Memory B cell (primary cell): Measurements from ENCODE around the gene MYOF.
"Not testable (repeated sequence)": the region's sequence is repeated elsewhere in the genome, so short reads cannot be mapped to it uniquely, and the experiment has no call there.

ENCODE experiments used
- ATAC-seq: fragments of 150-1000 bp; cut with Tn5 transposase; 2 replicates; pipeline ENCODE4 v1.10.0; 2021; ENCODE audit warnings: low read depth, mild to moderate bottlenecking, moderate library complexity
- DNase-seq, 2 donors: peaks; one replicate each; pipeline ENCODE4 v3.0.0; 2022; ENCODE audit warnings: low spot score in 2 of 2
- H3K27ac Mint-ChIP-seq: one replicate; pipeline ENCODE4 v1.8.0; 2022; ENCODE audit warnings: mild to moderate bottlenecking, moderate library complexity, mixed read lengths
- H3K27me3 Mint-ChIP-seq: one replicate; pipeline ENCODE4 v1.8.0; 2022; ENCODE audit warnings: mixed read lengths
- H3K36me3 Mint-ChIP-seq: one replicate; pipeline ENCODE4 v1.8.0; 2022; ENCODE audit warnings: mild to moderate bottlenecking, mixed read lengths
- H3K4me1 Mint-ChIP-seq: one replicate; pipeline ENCODE4 v1.8.0; 2022; ENCODE audit warnings: mixed read lengths
- H3K4me3 Mint-ChIP-seq: one replicate; pipeline ENCODE4 v1.8.0; 2022; ENCODE audit warnings: mild to moderate bottlenecking, moderate library complexity, mixed read lengths
- H3K9me3 Mint-ChIP-seq: one replicate; pipeline ENCODE4 v1.8.0; 2022; ENCODE audit warnings: mixed read lengths

The MYOF gene

GRCh38 chr10:93456480-93456879 is 25.7 kb downstream of the MYOF start:
- no peak overlapping the region for H3K27ac Mint-ChIP-seq
- no peaks in the 10 kb centered on the region for H3K9me3 Mint-ChIP-seq
- H3K4me3 Mint-ChIP-seq: no peak overlapping the region
- ATAC-seq (no peak), DNase-seq (no peak)
- no peaks in the 10 kb centered on the region for H3K36me3 Mint-ChIP-seq
- peaks cover 4% of the 10 kb centered on the region for H3K4me1 Mint-ChIP-seq
- H3K27me3 Mint-ChIP-seq: peaks cover 7% of the 10 kb centered on the region

GRCh38 chr10:93454736-93455135 is 27.4 kb downstream of the MYOF start:
- Mint-ChIP-seq H3K36me3 (no peaks in the 10 kb centered on the region), H3K4me3 (no peak overlapping the region), H3K27ac (no peak overlapping the region), H3K4me1 (no peaks in the 10 kb centered on the region), H3K27me3 (peaks cover 5% of the 10 kb centered on the region), H3K9me3 (no peaks in the 10 kb centered on the region)
- no peak for ATAC-seq
- DNase-seq: no peak

- no peaks in the 10 kb centered on the region for H3K36me3 Mint-ChIP-seq
- H3K27me3 Mint-ChIP-seq: peaks cover 4% of the 10 kb centered on the region
- no peak overlapping the region for H3K4me3 Mint-ChIP-seq
- ATAC-seq (no peak), DNase-seq (no peak)
- no peak overlapping the region for H3K27ac Mint-ChIP-seq
- H3K9me3 Mint-ChIP-seq: no peaks in the 10 kb centered on the region
- no peaks in the 10 kb centered on the region for H3K4me1 Mint-ChIP-seq
Measured at GRCh38 chr10:93454146-93454545, 28.0 kb downstream of the MYOF start.

GRCh38 chr10:93452143-93452542 is 30.0 kb downstream of the MYOF start:
- H3K4me3 Mint-ChIP-seq: no peak overlapping the region
- H3K9me3 Mint-ChIP-seq: no peaks in the 10 kb centered on the region
- no peak for DNase-seq
- no peaks in the 10 kb centered on the region for H3K27me3 Mint-ChIP-seq
- ATAC-seq: no peak
- H3K4me1 Mint-ChIP-seq: no peaks in the 10 kb centered on the region
- no peaks in the 10 kb centered on the region for H3K36me3 Mint-ChIP-seq
- no peak overlapping the region for H3K27ac Mint-ChIP-seq

- Mint-ChIP-seq H3K27ac (no peak overlapping the region), H3K4me1 (no peaks in the 10 kb centered on the region), H3K4me3 (no peak overlapping the region), H3K27me3 (no peaks in the 10 kb centered on the region), H3K9me3 (no peaks in the 10 kb centered on the region), H3K36me3 (no peaks in the 10 kb centered on the region)
- no peak for ATAC-seq
- DNase-seq: no peak
Measured at GRCh38 chr10:93451244-93451947, 30.7 kb downstream of the MYOF start.

- no peak overlapping the region for H3K27ac Mint-ChIP-seq
Measured at GRCh38 chr10:93447970-93448369, 34.2 kb downstream of the MYOF start.

GRCh38 chr10:93447019-93447418 is 35.1 kb downstream of the MYOF start:
- Mint-ChIP-seq H3K4me3 (no peak overlapping the region), H3K9me3 (peaks cover 3% of the 10 kb centered on the region), H3K36me3 (peaks cover 4% of the 10 kb centered on the region)

More at GRCh38 chr10:93447970-93448369, 34.2 kb downstream of the MYOF start:
- DNase-seq (no peak), ATAC-seq (no peak)
- H3K9me3 Mint-ChIP-seq: peaks cover 3% of the 10 kb centered on the region
- H3K4me1 Mint-ChIP-seq: no peaks in the 10 kb centered on the region
- H3K4me3 Mint-ChIP-seq: no peak overlapping the region
- peaks cover 4% of the 10 kb centered on the region for H3K36me3 Mint-ChIP-seq
- peaks cover 4% of the 10 kb centered on the region for H3K27me3 Mint-ChIP-seq

GRCh38 chr10:93445978-93446720 is 36.0 kb downstream of the MYOF start:
- Mint-ChIP-seq H3K4me3 (no peak overlapping the region), H3K4me1 (no peaks in the 10 kb centered on the region), H3K27ac (no peak overlapping the region), H3K27me3 (peaks cover 7% of the 10 kb centered on the region), H3K36me3 (peaks cover 4% of the 10 kb centered on the region), H3K9me3 (peaks cover 3% of the 10 kb centered on the region)
- ATAC-seq (no peak), DNase-seq (no peak)

More at GRCh38 chr10:93447019-93447418, 35.1 kb downstream of the MYOF start:
- Mint-ChIP-seq H3K27ac (no peak overlapping the region), H3K4me1 (no peaks in the 10 kb centered on the region), H3K27me3 (peaks cover 4% of the 10 kb centered on the region)
- ATAC-seq (no peak), DNase-seq (no peak)

- DNase-seq: no peak
- Mint-ChIP-seq H3K27ac (no peak overlapping the region), H3K9me3 (peaks cover 3% of the 10 kb centered on the region), H3K27me3 (peaks cover 8% of the 10 kb centered on the region), H3K4me1 (no peaks in the 10 kb centered on the region), H3K4me3 (no peak overlapping the region), H3K36me3 (peaks cover 4% of the 10 kb centered on the region)
- ATAC-seq: no peak
Measured at GRCh38 chr10:93445097-93445960, 36.8 kb downstream of the MYOF start.

GRCh38 chr10:93443481-93443880 is 38.7 kb downstream of the MYOF start:
- no peak overlapping the region for H3K4me3 Mint-ChIP-seq
- ATAC-seq (no peak), DNase-seq (no peak)
- H3K27me3 Mint-ChIP-seq: peaks cover 8% of the 10 kb centered on the region
- H3K9me3 Mint-ChIP-seq: peaks cover 3% of the 10 kb centered on the region
- peaks cover 4% of the 10 kb centered on the region for H3K36me3 Mint-ChIP-seq
- no peaks in the 10 kb centered on the region for H3K4me1 Mint-ChIP-seq
- no peak overlapping the region for H3K27ac Mint-ChIP-seq

GRCh38 chr10:93442721-93443120 is 39.4 kb downstream of the MYOF start:
- H3K4me1 Mint-ChIP-seq, H3K36me3 Mint-ChIP-seq: not testable (repeated sequence)

GRCh38 chr10:93440591-93441091 is 41.5 kb downstream of the MYOF start:
- no peak for ATAC-seq
- H3K27ac Mint-ChIP-seq: no peak overlapping the region
- H3K4me3 Mint-ChIP-seq: no peak overlapping the region

More at GRCh38 chr10:93442721-93443120, 39.4 kb downstream of the MYOF start:
- peaks cover 10% of the 10 kb centered on the region for H3K27me3 Mint-ChIP-seq
- H3K4me3 Mint-ChIP-seq, H3K9me3 Mint-ChIP-seq, DNase-seq, ATAC-seq, H3K27ac Mint-ChIP-seq: not testable (repeated sequence)

GRCh38 chr10:93438613-93439253 is 43.4 kb downstream of the MYOF start:
- Mint-ChIP-seq H3K4me1 (no peaks in the 10 kb centered on the region), H3K36me3 (peaks cover 4% of the 10 kb centered on the region), H3K27me3 (peaks cover 10% of the 10 kb centered on the region), H3K4me3 (no peak overlapping the region), H3K27ac (no peak overlapping the region), H3K9me3 (peaks cover 3% of the 10 kb centered on the region)
- DNase-seq (no peak), ATAC-seq (no peak)

More at GRCh38 chr10:93440591-93441091, 41.5 kb downstream of the MYOF start:
- Mint-ChIP-seq H3K4me1 (no peaks in the 10 kb centered on the region), H3K9me3 (peaks cover 3% of the 10 kb centered on the region), H3K27me3 (peaks cover 10% of the 10 kb centered on the region), H3K36me3 (peaks cover 4% of the 10 kb centered on the region)
- no peak for DNase-seq
